Bone marrow (tissue), 2 donors: ENCODE measurements around the gene ACOX1.

Experiments
- DNase-seq, 2 donors: peaks; one replicate each; lab custom pipeline; 2025; lab: John Stamatoyannopoulos, UW

Gene ACOX1

GRCh38 chr17:75978938-75979704 lies at the start of gene ACOX1, which contains the start of gene TEN1:
Gene ACOX1, minus strand, starts transcription at chr17:75979166. Its CDS starts 93 bp downstream, at chr17:75979073.
Gene TEN1, plus strand, starts transcription at chr17:75979240. Its CDS starts 6,953 bp downstream, at chr17:75986193.
- peak; percentile 93 to 98 for DNase-seq

- no peak for DNase-seq
Observed at GRCh38 chr17:76027159-76027839, 48.3 kb upstream of the ACOX1 start, which contains the start of gene EVPL. Gene EVPL, minus strand, starts transcription at chr17:76027306. Its CDS starts 108 bp downstream, at chr17:76027198.

DNA sequence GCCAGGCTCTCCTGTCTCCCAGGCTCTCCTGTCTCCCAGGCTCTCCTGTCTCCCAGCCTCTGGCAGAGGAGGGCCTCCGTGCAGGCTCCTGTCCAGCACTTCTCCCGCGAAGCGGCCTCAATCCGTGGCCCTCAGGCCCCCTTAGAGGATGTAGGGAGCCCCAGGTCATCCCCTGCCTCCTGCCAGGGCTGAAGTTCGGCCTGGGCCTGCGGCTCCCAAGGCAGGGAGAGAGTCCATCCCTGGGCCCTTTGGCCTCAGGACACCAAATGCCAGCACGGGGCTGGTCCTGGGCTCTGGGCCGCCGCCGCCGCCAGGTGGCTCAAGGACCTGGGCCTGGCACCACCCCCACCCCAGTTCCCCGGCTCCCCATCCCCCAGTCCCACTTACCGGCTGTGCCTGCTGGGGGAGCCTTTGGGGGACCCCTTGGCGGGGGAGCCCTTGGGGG lies 47.8 kb upstream of the ACOX1 start:
- no peak for DNase-seq

DNA sequence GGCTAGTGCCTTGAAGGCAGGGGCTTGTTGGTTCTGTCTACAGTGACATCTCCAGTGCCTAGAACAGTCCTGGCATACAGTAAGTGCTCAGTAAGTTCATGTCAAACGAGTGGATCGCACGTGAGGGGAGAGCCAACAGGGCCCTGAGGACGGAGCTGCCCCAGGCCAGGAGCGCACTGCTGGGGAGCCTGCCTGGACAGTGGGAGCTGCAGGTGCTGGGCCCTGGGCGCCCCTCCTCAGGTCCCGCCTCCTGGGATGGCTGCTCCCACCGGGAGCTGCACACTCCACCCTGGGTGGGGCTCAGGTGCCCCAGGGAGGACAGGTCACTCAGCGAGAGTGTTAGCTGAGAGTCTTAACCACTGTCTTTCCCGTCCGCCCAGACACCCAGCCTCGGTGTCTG lies 46.3 kb upstream of the ACOX1 start:
- DNase-seq: no peak

GRCh38 chr17:76024353-76024752 lies 45.4 kb upstream of the ACOX1 start:
- no peak for DNase-seq

- no peak for DNase-seq
Observed at GRCh38 chr17:76023900-76024237, 44.9 kb upstream of the ACOX1 start.

- DNase-seq: no peak
Observed at GRCh38 chr17:76022973-76023899, 44.3 kb upstream of the ACOX1 start.

DNA sequence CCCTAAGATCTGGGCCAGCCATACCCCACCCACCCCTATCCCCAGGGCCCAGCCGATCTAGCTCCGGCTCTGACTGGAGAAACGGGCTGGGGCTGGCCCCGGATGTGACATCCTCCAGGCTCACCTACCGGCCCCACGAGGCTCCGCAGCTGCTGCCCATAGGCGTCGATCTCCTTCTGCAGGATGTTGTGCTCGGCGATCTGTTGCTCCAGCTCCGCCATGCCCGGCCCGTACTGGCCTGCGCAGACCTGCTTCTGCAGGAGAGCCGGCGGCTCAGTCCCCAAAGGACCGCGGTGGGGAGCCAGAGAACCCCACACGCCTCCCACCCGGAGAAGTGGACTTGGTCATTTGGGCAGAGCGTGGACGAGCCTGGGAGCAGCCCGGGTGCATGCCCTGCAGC lies 43.3 kb upstream of the ACOX1 start:
- no peak for DNase-seq

- no peak for DNase-seq
Observed at GRCh38 chr17:76019833-76020467, 41.0 kb upstream of the ACOX1 start.

DNA sequence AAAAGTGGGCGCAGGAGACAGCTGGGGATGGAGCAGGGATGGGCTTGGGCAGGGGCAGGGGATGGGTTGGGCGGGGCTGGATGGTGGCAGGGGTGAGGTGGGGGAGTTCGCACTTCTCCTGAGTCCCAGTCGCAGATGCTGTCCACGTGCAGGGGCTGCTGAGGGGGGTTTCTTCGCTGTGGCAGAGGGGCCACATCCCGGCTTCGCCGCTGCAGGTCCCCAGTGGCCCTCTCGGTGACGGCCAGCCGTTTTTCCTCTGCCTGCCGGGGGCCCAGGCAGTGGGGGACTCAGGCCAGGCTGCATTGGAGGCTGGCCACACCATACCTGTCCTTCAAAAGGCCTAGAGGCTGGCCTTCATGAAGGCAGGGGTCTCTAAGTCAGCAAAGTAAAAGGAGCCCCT lies 39.8 kb upstream of the ACOX1 start:
- no peak for DNase-seq

DNA sequence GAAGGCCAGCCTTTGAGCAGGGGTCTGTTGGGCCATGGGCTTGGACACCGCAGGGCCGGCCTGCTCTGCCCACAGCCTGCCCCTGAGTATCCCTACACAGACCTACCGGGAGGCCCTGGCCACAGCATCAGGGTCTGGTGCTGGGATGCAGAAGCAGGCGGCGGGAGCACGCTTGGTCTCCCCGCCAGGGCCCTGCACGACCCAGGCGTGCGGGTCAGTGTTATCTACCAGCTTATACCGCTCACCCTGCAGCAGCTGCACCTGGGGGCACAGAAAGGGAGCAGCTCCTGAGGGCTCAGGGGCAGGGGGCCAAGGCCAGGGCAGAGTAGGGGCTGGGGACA lies 39.3 kb upstream of the ACOX1 start:
- no peak for DNase-seq

- DNase-seq: no peak
Observed at GRCh38 chr17:76017481-76018339, 38.7 kb upstream of the ACOX1 start.

- no peak for DNase-seq
Observed at GRCh38 chr17:76014925-76015261, 35.9 kb upstream of the ACOX1 start.

DNA sequence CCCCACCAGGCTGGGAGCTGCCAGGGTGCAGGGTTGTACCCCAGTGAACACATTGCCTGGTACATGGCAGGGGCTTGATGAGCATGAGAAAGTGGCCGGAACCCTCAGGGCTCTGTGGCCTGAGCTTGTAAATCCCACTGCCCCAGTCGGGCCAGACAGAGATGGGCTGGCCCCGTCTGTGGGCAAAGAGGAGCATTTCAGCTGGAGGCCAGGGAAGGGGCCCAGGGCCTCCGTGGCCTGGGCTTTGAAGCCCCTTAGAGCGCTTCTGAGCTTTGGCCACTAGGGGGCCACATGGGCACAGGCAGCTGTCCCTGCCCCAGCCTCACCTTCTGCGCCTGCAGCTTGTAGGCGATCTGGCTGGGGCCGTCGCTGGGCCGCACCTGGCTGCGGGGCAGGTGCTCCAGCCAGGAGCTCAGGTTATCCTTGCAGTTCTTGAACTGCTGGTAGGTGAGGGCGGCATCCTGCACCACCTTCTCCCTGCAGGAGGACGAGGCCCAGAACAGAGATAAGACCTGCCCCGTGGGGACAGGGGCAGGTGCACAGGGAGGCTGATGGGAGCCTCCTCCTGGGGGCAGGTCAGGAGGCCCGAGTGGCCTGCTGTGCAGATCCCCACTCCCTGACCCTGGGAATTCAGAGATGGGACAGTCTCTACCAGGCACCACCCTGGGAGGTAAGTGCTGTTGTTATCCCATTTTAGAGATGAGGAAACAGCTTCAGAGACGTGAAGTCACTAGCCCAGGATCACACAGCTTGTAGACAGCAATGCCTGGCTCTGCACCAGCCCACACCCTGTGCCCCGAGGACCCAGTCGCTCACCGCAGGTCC lies 35.3 kb upstream of the ACOX1 start:
- DNase-seq: peak; percentile 24 to 43

GRCh38 chr17:76013377-76013932 lies 34.5 kb upstream of the ACOX1 start:
- DNase-seq: no peak

DNA sequence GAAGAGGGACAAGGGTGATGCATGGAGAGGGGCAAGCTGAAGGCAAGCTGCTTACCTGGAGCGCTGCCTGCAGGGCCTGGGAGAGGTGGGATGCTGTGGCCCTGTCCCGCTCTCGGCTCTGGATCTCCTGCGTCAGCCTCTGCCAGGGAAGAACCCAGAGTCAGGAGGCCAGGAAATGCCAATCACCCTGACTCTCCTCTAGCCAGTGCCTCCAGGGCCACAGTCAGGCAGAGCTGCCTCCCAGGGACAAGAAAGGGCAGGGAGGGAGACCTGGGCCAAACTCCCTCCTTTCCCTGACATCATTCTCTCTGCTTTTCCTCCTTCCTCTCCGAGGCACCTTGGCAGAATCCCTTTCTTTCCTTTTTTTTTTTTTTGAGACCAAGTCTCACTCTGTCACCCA lies 33.0 kb upstream of the ACOX1 start:
- no peak for DNase-seq

- DNase-seq: no peak
Observed at GRCh38 chr17:76009969-76010661, 31.1 kb upstream of the ACOX1 start.

GRCh38 chr17:76009447-76009846 lies 30.5 kb upstream of the ACOX1 start:
- no peak for DNase-seq
